ENCODE results near the gene FBXL4.

Gene FBXL4

GRCh38 chr6:98900706-98901105 is 47.0 kb downstream of the FBXL4 start:
- Histone ChIP-seq H3K9me3 (ENCODE audit: insufficient read depth, low read depth, low read length) (no peaks in the 10 kb centered on the region), H3K79me2 (ENCODE audit: insufficient read depth, low read length) (no peaks in the 10 kb centered on the region), H3K27me3 (ENCODE audit: insufficient read depth, low read length, poor library complexity, severe bottlenecking) (no peaks in the 10 kb centered on the region), H3K9ac (ENCODE audit: low read depth, low read length, poor library complexity, severe bottlenecking) (no peak overlapping the region), H3K4me2 (ENCODE audit: low read depth, low read length, poor library complexity, severe bottlenecking) (no peak overlapping the region), H3K36me3 (ENCODE audit: insufficient read depth, low read length) (peaks cover 43% of the 10 kb centered on the region), H3K4me3 (ENCODE audit: low read length, poor library complexity, severe bottlenecking) (no peak overlapping the region), H4K20me1 (ENCODE audit: insufficient read depth, low read length, poor library complexity, severe bottlenecking) (no peaks in the 10 kb centered on the region), H3K4me1 (ENCODE audit: insufficient read depth, low read length, poor library complexity, severe bottlenecking) (no peaks in the 10 kb centered on the region), H3F3A (ENCODE audit: low read depth) (no peaks in the 10 kb centered on the region), H3K9me2 (replicated peaks; ENCODE audit: low read depth, low read length) (no peaks in the 10 kb centered on the region), H2AFZ (ENCODE audit: low read length) (no peak overlapping the region)
- TF ChIP-seq EZH2phosphoT487 (IDR thresholded peaks at IDR 0.05; ENCODE audit: borderline replicate concordance) (no peak), CTCF (conservative IDR thresholded peaks at IDR 0.05; ENCODE audit: low read length) (no peak)

DNA sequence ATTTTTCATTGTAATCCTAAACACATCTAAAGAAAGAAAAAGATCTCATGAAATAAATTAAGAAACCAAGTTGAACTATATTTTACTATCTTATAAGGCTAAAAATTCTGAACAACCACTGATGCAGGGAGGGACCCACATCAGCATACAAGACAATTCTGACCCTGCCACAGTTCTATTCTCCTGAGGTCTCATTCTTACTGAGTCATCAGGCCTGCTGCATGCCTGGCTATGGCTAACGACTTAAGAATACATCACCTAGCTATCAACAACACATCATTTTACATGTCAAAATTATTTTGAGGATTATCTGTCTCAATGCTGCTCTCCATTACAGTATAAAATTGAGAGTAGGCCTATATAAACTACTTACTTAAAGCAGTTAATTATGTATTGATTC is 52.9 kb downstream of the FBXL4 start:
- no peak for TF ChIP-seq EZH2phosphoT487 (IDR thresholded peaks at IDR 0.05; ENCODE audit: borderline replicate concordance)
- TF ChIP-seq CTCF (conservative IDR thresholded peaks at IDR 0.05; ENCODE audit: low read length), result no peak
- no peak overlapping the region for H3K4me2 ChIP-seq (ENCODE audit: low read depth, low read length, poor library complexity, severe bottlenecking)
- no peak overlapping the region for H2AFZ ChIP-seq (ENCODE audit: low read length)
- H3K9me2 ChIP-seq (replicated peaks; ENCODE audit: low read depth, low read length), result no peaks in the 10 kb centered on the region
- no peak overlapping the region for H3K9ac ChIP-seq (ENCODE audit: low read depth, low read length, poor library complexity, severe bottlenecking)
- no peak overlapping the region for H3K4me3 ChIP-seq (ENCODE audit: low read length, poor library complexity, severe bottlenecking)
- H3K27me3 ChIP-seq (ENCODE audit: insufficient read depth, low read length, poor library complexity, severe bottlenecking), result no peaks in the 10 kb centered on the region
- H3K9me3 ChIP-seq (ENCODE audit: insufficient read depth, low read depth, low read length), result no peaks in the 10 kb centered on the region
- H3K36me3 ChIP-seq (ENCODE audit: insufficient read depth, low read length), result peaks cover 21% of the 10 kb centered on the region
- H4K20me1 ChIP-seq (ENCODE audit: insufficient read depth, low read length, poor library complexity, severe bottlenecking), result no peaks in the 10 kb centered on the region
- no peaks in the 10 kb centered on the region for H3K4me1 ChIP-seq (ENCODE audit: insufficient read depth, low read length, poor library complexity, severe bottlenecking)
- no peaks in the 10 kb centered on the region for H3F3A ChIP-seq (ENCODE audit: low read depth)
- H3K79me2 ChIP-seq (ENCODE audit: insufficient read depth, low read length), result no peaks in the 10 kb centered on the region

DNA sequence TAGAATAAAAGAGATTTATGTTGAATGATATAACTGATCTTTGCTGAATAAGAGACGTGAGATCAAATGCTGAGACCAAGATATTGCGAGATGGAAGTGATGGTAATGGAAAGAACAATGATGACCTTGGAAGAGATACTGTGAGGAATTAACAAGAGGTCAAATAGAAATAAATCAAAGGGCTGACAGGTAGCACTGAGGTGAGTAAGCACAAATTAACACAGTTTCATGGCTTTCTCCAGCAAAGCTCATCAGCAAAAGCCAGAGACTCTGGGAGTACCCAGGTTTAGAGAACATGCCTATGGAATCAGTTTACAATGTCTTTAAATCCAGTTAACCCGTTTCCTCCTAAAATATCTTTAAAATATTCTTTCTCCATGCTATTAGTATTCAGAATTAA is 60.1 kb downstream of the FBXL4 start:
- peaks cover 3% of the 10 kb centered on the region; the same call in 1 of the 2 replicates for H3K36me3 ChIP-seq (ENCODE audit: insufficient read depth, low read length)
- no peaks in the 10 kb centered on the region for H3K4me1 ChIP-seq (ENCODE audit: insufficient read depth, low read length, poor library complexity, severe bottlenecking)
- no peak overlapping the region for H3K9ac ChIP-seq (ENCODE audit: low read depth, low read length, poor library complexity, severe bottlenecking)
- TF ChIP-seq EZH2phosphoT487 (IDR thresholded peaks at IDR 0.05; ENCODE audit: borderline replicate concordance) (no peak), CTCF (conservative IDR thresholded peaks at IDR 0.05; ENCODE audit: low read length) (no peak)
- no peak overlapping the region for H3K4me3 ChIP-seq (ENCODE audit: low read length, poor library complexity, severe bottlenecking)
- no peaks in the 10 kb centered on the region for H3K27me3 ChIP-seq (ENCODE audit: insufficient read depth, low read length, poor library complexity, severe bottlenecking)
- no peaks in the 10 kb centered on the region for H4K20me1 ChIP-seq (ENCODE audit: insufficient read depth, low read length, poor library complexity, severe bottlenecking)
- no peaks in the 10 kb centered on the region for H3K9me2 ChIP-seq (replicated peaks; ENCODE audit: low read depth, low read length)
- no peaks in the 10 kb centered on the region for H3F3A ChIP-seq (ENCODE audit: low read depth)
- H2AFZ ChIP-seq (ENCODE audit: low read length), result no peak overlapping the region
- no peaks in the 10 kb centered on the region for H3K9me3 ChIP-seq (ENCODE audit: insufficient read depth, low read depth, low read length)
- no peaks in the 10 kb centered on the region for H3K79me2 ChIP-seq (ENCODE audit: insufficient read depth, low read length)
- no peak overlapping the region for H3K4me2 ChIP-seq (ENCODE audit: low read depth, low read length, poor library complexity, severe bottlenecking)
